ENCODE results near the gene THSD7B. TPM values are rescaled to one million over a fixed set of nuclear protein-coding genes. Genes with fewer than 3 reads are reported as not detected.

THSD7B gene
- total and polyA plus RNA-seq, 2 experiments from 2014 or later, result 0.86 to 3.8 TPM

GRCh38 chr2:136891100-136891499, 125.8 kb downstream of the THSD7B start:
- H3K27ac ChIP-seq (ENCODE audit: low read depth), result no peak overlapping the region
- no peaks in the 10 kb centered on the region for H3K4me1 Mint-ChIP-seq
- no peak overlapping the region for H3K27ac Mint-ChIP-seq
- no peak for ATAC-seq
- no peaks in the 10 kb centered on the region for H3K36me3 Mint-ChIP-seq (ENCODE audit: low read depth)
- no peak overlapping the region for H3K4me2 ChIP-seq
- no peaks in the 10 kb centered on the region for H3K27me3 ChIP-seq (ENCODE audit: insufficient read depth)
- H3K79me2 ChIP-seq (replicated peaks; ENCODE audit: insufficient read depth), result no peaks in the 10 kb centered on the region
- no peak for DNase-seq (ENCODE audit: low spot score)
- no peak overlapping the region for H3K4me3 Mint-ChIP-seq
- H3K4me3 ChIP-seq, result no peak overlapping the region
- no peaks in the 10 kb centered on the region for H3F3A ChIP-seq (replicated peaks; ENCODE audit: low read depth)
- H3K4me1 ChIP-seq (ENCODE audit: insufficient read depth), result no peaks in the 10 kb centered on the region
- H3K36me3 ChIP-seq (ENCODE audit: insufficient read depth), result no peaks in the 10 kb centered on the region
- TF ChIP-seq ETS1 (IDR thresholded peaks at IDR 0.05) (no peak), JUNB (IDR thresholded peaks at IDR 0.05; ENCODE audit: unreplicated experiment) (no peak), ZNF114 (CRISPR knock-in tag; IDR thresholded peaks at IDR 0.05) (no peak), REST (IDR thresholded peaks at IDR 0.05; ENCODE audit: unreplicated experiment) (no peak), EZH2phosphoT487 (IDR thresholded peaks at IDR 0.05; ENCODE audit: unreplicated experiment) (no peak), ZNF462 (CRISPR knock-in tag; IDR thresholded peaks at IDR 0.05) (no peak), STAT1 (IDR thresholded peaks at IDR 0.05; ENCODE audit: unreplicated experiment) (no peak), POLR2AphosphoS5 (IDR thresholded peaks at IDR 0.05; ENCODE audit: low read depth) (no peak), EZH2 (IDR thresholded peaks at IDR 0.05; ENCODE audit: low read depth, unreplicated experiment) (no peak), NANOG (IDR thresholded peaks at IDR 0.05; ENCODE audit: borderline replicate concordance) (no peak), ZNF331 (CRISPR knock-in tag; IDR thresholded peaks at IDR 0.05; ENCODE audit: low read depth) (no peak), CREB1 (CRISPR knock-in tag; IDR thresholded peaks at IDR 0.05; ENCODE audit: low read depth) (no peak), CTCF (conservative IDR thresholded peaks at IDR 0.05; ENCODE audit: low read depth in 2 of 2) (no peak)
- H3K9me2 ChIP-seq (ENCODE audit: insufficient read depth), result no peaks in the 10 kb centered on the region
- no peaks in the 10 kb centered on the region for H3K27me3 Mint-ChIP-seq (ENCODE audit: insufficient read depth, low read depth, poor library complexity)
- no peak overlapping the region for H2AFZ ChIP-seq
- no peaks in the 10 kb centered on the region for H4K20me1 ChIP-seq (replicated peaks; ENCODE audit: insufficient read depth)
- H3K9me3 Mint-ChIP-seq, result no peaks in the 10 kb centered on the region; the same call in 2 of the 3 replicates
